Stimulated activated CD4-positive, alpha-beta T cell treated with anti-CD3 and anti-CD28 coated beads, Interleukin-12 subunit alpha, Interleukin-12 subunit beta, amount 100 ng/mL, for 4 hours (primary cell): ENCODE data around the gene TMC5.
"Not testable (repeated sequence)": the region's sequence is repeated elsewhere in the genome, so short reads cannot be mapped to it uniquely, and the experiment has no call there.

Experiments
- DNase-seq: peaks from one replicate; pipeline ENCODE4 v3.0.0-alpha.2; 2020

Gene TMC5

GRCh38 chr16:19417640-19418039, at the start of gene TMC5:
TMC5 (plus strand) TSS chr16:19417883; CDS start chr16:19440039, 22,156 bp downstream.
- no peak for DNase-seq

DNA sequence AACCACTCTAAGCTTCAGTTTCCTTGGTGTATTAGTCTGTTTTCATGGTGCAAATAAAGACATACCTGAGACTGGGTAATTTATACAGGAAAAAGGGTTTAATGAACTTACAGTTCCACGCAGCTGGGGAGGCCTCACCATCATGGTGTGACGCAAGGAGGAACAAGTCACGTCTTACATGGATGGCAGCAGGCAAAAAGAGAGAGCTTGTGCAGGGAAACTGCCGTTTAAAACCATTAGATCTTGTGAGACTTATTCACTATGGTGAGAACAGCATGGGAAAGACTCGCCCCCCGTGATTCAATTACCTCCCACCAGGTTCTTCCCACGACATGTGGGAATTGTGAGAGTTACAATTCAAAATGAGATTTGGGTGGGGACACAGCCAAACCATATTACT, 45.1 kb upstream of the TMC5 start:
- DNase-seq, result not testable (repeated sequence)

GRCh38 chr16:19374402-19374801, 43.3 kb upstream of the TMC5 start:
- no peak for DNase-seq

DNA sequence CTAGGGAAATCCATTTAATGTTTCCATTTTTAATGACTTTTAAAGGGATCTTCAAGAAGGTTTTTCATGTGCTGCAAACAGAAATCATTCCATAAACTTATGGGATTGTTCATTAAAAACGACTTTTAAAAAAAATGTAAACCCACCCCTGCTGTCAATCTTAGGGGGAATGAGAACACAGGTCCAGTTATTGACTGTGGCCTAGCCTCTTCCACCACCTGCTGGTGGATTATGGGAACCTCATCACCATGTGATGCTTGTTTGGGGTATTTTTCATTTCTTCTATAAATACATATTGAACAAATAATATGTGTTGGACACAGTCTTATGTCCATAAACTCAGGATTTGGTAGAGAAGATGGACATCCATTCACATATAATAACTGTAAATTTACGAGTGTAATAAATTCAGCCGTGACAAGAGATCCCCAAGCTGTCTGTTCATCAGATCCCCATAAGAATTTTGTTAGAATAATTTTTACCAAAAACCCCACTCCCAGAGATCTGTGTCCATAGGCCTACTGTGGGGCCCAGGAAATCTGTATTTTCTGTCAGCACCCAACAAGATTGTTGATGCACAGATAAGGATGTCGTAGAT, 42.0 kb upstream of the TMC5 start:
- DNase-seq, result peak; percentile 9

DNA sequence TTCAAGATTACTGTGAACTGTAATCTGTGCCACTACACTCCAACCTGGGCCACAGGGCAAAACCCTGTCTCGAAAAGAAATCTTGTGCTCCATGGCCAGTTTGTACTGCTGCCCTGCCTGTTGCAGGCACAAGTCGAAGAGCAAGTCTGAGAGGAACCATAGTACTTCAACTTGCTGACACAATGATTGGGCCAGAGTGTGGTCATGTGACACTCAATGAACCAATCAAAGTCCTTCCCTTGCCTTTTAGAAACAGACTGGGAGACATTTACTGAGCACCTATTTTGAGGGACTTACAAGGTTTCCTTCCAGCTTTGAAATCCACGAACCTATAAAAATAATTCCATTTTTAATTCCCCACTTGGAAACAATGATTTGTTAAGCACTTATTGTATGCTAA, 39.8 kb upstream of the TMC5 start:
- DNase-seq, result no peak

- no peak for DNase-seq
Measured at GRCh38 chr16:19378511-19378910, 39.2 kb upstream of the TMC5 start.

GRCh38 chr16:19379838-19380237, 37.8 kb upstream of the TMC5 start:
- DNase-seq, result no peak

- no peak for DNase-seq
Measured at GRCh38 chr16:19380328-19380727, 37.4 kb upstream of the TMC5 start.

- DNase-seq, result no peak
Measured at GRCh38 chr16:19382084-19382801, 35.4 kb upstream of the TMC5 start.

DNA sequence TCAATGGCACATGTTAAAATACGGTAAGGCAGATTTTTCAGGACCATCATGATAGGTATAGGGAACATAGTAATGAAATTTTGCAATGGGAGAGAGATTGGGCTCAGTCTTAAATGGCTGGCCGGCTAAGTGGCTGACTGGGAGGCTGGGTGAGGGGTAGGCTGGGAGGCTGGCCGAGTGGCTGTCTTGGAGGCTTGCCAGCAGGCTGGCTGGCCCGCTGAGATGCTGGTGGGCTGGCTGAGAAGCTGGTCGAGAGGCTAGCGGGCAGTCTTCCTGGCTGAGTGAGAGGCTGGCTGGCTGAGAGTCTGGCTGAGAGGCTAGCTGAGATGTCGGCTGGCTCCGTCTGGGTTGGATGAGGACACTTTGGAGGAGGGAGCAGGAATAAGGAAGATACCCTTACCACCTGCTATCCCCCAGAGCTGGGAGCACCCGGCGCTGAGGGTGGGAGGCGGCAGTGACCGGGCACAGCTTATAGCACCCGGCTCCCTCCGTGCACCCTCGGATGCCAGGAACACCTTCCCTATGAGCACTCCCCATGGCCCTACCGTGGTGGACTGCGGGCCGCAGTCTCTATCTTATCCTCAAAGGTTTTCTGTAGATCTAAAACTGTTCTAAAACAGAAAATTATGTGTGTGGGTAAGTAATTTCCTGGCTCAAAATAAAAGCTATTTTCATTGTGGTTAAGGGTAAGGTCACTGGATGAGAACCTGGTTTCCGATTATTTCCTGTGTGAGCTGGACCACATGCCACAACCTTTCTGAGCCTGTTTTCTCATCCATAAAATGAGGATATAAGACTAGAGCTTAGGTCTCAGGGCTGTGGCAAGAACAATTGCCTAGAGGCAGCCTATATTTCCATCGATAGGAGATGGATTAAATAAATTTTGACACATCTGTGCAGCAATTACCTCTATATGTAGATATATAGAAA, 34.5 kb upstream of the TMC5 start:
- DNase-seq, result no peak

- DNase-seq, result no peak
Measured at GRCh38 chr16:19384656-19385055, 33.0 kb upstream of the TMC5 start.

GRCh38 chr16:19386525-19386924, 31.2 kb upstream of the TMC5 start:
- no peak for DNase-seq

- DNase-seq, result peak; percentile 32
Measured at GRCh38 chr16:19389246-19389645, 28.4 kb upstream of the TMC5 start.

GRCh38 chr16:19391185-19391776, 26.4 kb upstream of the TMC5 start:
- not testable (repeated sequence) for DNase-seq

DNA sequence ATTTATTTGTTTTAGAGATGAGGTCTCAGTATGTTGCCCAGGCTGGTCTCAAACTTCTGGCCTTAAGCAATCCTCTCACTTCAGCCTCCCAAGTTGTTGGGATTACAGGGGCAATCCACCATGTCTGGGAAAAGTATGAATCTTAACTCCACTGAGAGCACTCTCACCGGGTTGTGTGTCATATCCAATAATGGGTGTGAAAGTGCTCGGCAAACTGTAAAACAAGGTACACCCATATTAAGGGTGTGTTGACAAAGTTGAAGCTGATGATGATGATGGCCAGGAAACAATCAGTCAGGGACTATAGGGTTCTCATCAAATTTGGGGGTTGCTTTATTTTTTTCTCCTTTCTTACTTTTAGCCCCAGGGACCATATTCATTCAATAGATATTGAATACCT, 25.3 kb upstream of the TMC5 start:
- DNase-seq, result no peak

GRCh38 chr16:19393226-19394111, 24.2 kb upstream of the TMC5 start:
- no peak for DNase-seq

GRCh38 chr16:19395646-19396267, 21.9 kb upstream of the TMC5 start:
- DNase-seq, result not testable (repeated sequence)

DNA sequence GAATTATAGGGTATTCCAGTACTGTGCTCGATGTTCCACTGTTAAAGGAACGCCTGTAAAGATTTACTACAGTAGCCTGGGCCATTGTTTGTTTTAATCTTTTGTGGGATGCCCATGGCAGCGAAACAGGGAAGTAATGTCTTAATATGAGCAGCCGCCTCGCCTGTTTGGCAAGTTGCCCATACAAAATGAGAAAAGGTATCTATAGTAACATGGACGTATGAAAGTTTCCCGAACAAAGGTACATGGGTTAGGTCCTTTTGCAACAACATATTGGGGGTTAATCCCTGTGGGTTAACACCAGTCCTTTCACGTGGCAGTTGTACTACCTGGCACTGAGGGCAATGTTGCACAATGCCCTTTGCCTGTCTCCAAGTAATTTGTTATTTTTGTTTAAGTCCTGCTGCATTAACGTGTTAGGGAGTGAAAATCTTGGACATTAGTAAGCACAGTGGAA, 21.1 kb upstream of the TMC5 start:
- DNase-seq, result no peak

DNA sequence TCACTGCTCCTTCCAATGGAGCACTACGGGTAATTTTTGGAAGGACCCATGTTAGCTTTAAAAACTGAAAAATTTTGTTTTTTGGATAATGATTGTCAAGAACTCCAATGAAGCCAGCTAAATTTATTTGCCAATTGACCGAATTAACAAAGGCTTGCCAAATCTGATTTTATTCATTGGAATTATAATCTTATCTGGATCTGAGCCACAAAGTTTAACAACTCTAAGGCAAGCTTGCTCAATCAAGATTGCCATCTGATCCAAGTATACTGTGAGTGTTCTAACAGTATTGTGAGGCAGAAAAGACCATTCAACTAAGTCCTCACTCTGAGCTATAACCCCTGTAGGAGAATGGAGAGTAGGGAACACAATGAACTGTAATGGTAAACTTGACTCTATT, 20.3 kb upstream of the TMC5 start:
- DNase-seq, result not testable (repeated sequence)

DNA sequence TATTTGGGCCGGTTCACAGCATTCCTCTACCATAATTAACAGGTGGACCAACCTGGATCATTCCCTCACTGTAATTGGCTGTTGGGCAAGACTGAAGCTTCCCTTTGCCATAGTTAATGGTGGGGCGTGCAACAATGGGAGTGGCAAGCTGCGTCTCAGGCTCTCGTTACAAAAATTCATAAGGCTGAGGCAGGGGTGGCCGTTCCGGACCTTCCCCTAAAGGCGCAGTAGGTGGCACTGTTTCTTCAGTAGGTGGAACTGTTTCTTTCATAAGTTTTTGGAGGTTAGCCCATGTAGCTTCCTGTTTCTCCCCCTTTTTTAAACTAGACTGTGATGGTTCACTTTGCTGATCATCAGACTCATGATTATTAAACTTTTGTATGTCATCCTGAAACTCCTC, 17.0 kb upstream of the TMC5 start:
- DNase-seq, result no peak

GRCh38 chr16:19406891-19407491, 10.7 kb upstream of the TMC5 start:
- DNase-seq, result no peak
